Testis (tissue), 3 donors: ENCODE data around the gene LRFN2. TPM values are rescaled to one million over a fixed set of nuclear protein-coding genes. Genes with fewer than 3 reads are reported as not detected.

Experiments
- DNase-seq: peaks from one replicate; pipeline ENCODE4 v3.0.0-alpha.2; 2019
- H3K27ac ChIP-seq, 2 donors: fragments of 200-600 bp; sonication (generic); one replicate each; pipeline ENCODE4 v1.5.1; 2019
- H3K27me3 ChIP-seq: fragments of 200-600 bp; sonication (generic); one replicate; pipeline ENCODE4 v1.5.1; 2019
- H3K36me3 ChIP-seq: fragments of 200-600 bp; sonication (generic); one replicate; pipeline ENCODE4 v1.5.1; 2017; ENCODE audit warnings: low read depth; ENCODE audit errors: missing control alignments
- H3K4me1 ChIP-seq: fragments of 200-600 bp; sonication (generic); one replicate; pipeline ENCODE4 v1.5.1; 2019
- H3K4me3 ChIP-seq, 2 donors: fragments of 200-600 bp; sonication (generic); one replicate each; pipeline ENCODE4 v1.5.1; 2017 to 2019
- H3K9me3 ChIP-seq: fragments of 200-600 bp; sonication (generic); one replicate; pipeline ENCODE4 v1.5.1; 2017
- CTCF ChIP-seq, 3 experiments: fragments of 450-650 bp in 2 of 3; fragments of 200-600 bp in 1 of 3; sonication (generic) in 1 of 3; IDR thresholded peaks; one replicate each; pipeline ENCODE4 v1.5.1; 2016 to 2019; ENCODE audit warnings: antibody characterized with exemption in 3 of 3, mild to moderate bottlenecking in 2 of 3, moderate library complexity in 1 of 3
- POLR2A ChIP-seq: fragments of 450-650 bp; IDR thresholded peaks from one replicate; pipeline ENCODE4 v1.6.1; 2017; ENCODE audit warnings: antibody characterized with exemption, mild to moderate bottlenecking, moderate library complexity
- WGBS, 2 donors: methylation state at CpG; one replicate each; pipeline ENCODE4 v1.1.5; 2018; 5-methylcytosine and 5-hydroxymethylcytosine counted together
- intact Hi-C: fragments of 100-400 bp; cut with DNase I; formaldehyde crosslinking; loops from one replicate; pipeline ENCODE4 v1.15.1; 2023; ENCODE audit warnings: low total_unique reads
- polyA plus RNA-seq: library from polyadenylated mRNA; stranded (reverse); fragments of 350-450 nt; fragmentation: Illumina TruSeq; extraction: RNeasy Lipid Tissue Mini Kit (QIAGEN cat#74804); gene quantifications from one replicate; pipeline ENCODE4 v1.2.3, GENCODE V29; 2014; ENCODE audit warnings: low read depth, low replicate concordance; ENCODE audit not compliant: insufficient read depth
- total RNA-seq, 2 donors: library from RNA; depleted of rRNA; stranded (reverse); fragments of >200 nt; gene quantifications; one replicate each; pipeline ENCODE4 v1.2.3, GENCODE V29; 2016

LRFN2 gene
- total and polyA plus RNA-seq, 3 donors from 2014 or later: 1.1 to 3.3 (median 1.6) TPM

DNA sequence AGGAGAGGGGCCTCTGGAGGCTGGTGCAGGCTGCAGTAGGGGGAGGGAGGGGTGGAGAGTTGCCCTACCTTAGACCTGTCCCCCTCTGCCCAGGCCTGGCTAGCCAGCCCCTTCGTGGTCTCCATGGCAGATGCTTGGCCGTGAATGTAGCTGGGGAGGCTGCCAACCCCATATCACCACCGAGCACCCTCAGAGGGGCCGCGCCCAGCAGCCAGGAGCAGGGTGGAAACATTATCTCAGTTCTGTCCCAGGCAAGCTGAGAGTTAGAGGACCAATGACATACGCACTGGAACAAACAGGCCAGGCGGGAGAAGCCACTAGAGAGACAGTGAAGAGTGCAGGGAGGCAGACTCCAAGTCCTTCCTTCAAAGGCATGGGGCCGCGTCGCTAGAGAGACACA, 66.5 kb downstream of the LRFN2 start:
- TF ChIP-seq CTCF (IDR thresholded peaks at IDR 0.05): no peak
- TF ChIP-seq POLR2A: no peak
- no peaks in the 10 kb centered on the region for H3K36me3 ChIP-seq
- no peaks in the 10 kb centered on the region for H3K9me3 ChIP-seq
- 71 to 75% methylated on average over 10 of the region's 10 CpGs for WGBS, 2 donors
- H3K4me3 ChIP-seq: no peak overlapping the region
- intact Hi-C loops: no loop called here
- no peak overlapping the region for H3K27ac ChIP-seq
- H3K4me1 ChIP-seq: no peaks in the 10 kb centered on the region
- DNase-seq: no peak
- H3K27me3 ChIP-seq: no peaks in the 10 kb centered on the region

- intact Hi-C loops: no loop called here
- H3K36me3 ChIP-seq: no peaks in the 10 kb centered on the region
- TF ChIP-seq POLR2A (no peak), CTCF (IDR thresholded peaks at IDR 0.05) (no peak)
- no peak overlapping the region for H3K27ac ChIP-seq
- no peaks in the 10 kb centered on the region for H3K4me1 ChIP-seq
- H3K9me3 ChIP-seq: no peaks in the 10 kb centered on the region
- H3K27me3 ChIP-seq: no peaks in the 10 kb centered on the region
- H3K4me3 ChIP-seq: no peak overlapping the region
- DNase-seq: no peak
- WGBS, 2 donors: 81 to 88% methylated on average over 5 of the region's 5 CpGs
Observed at GRCh38 chr6:40520084-40520483, 67.1 kb downstream of the LRFN2 start.

GRCh38 chr6:40517654-40518053, 69.5 kb downstream of the LRFN2 start:
- Histone ChIP-seq H3K27me3 (no peaks in the 10 kb centered on the region), H3K4me3 (no peak overlapping the region), H3K9me3 (no peaks in the 10 kb centered on the region), H3K4me1 (no peaks in the 10 kb centered on the region), H3K36me3 (no peaks in the 10 kb centered on the region), H3K27ac (no peak overlapping the region)
- intact Hi-C loops: no loop called here
- no peak for DNase-seq
- TF ChIP-seq POLR2A (no peak), CTCF (IDR thresholded peaks at IDR 0.05) (no peak)
- 92 to 96% methylated on average over 5 of the region's 5 CpGs for WGBS, 2 donors

- intact Hi-C loops: no loop called here
- no peaks in the 10 kb centered on the region for H3K36me3 ChIP-seq
- TF ChIP-seq CTCF (IDR thresholded peaks at IDR 0.05) (no peak), POLR2A (no peak)
- H3K27ac ChIP-seq: no peak overlapping the region
- H3K4me3 ChIP-seq: no peak overlapping the region
- H3K27me3 ChIP-seq: no peaks in the 10 kb centered on the region
- H3K4me1 ChIP-seq: no peaks in the 10 kb centered on the region
- DNase-seq: no peak
- no peaks in the 10 kb centered on the region for H3K9me3 ChIP-seq
- 87 to 100% methylated on average over 1 of the region's 1 CpG for WGBS, 2 donors
Observed at GRCh38 chr6:40516429-40516828, 70.7 kb downstream of the LRFN2 start.

DNA sequence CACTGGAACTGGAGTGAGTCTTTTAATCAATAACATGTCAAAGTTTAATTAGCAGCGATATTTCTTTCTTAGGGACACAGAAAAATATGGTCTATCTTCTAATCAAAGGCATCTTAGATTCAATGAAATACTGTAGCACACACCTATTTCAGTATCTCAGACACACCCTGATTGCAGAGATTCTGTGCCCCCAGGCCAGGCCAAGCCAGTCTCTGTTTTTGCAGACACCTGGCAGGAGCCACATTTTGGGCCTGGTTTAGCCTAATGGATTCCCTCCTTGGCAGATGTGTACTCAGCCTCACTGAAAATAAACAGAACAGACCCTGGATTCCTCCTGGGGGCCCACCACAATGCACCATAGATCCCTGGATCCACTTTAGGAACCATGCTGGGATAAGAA, 74.8 kb downstream of the LRFN2 start:
- TF ChIP-seq CTCF (IDR thresholded peaks at IDR 0.05) (no peak), POLR2A (no peak)
- no peak overlapping the region for H3K27ac ChIP-seq

More for the DNA sequence above, 74.8 kb downstream of the LRFN2 start:
- no peaks in the 10 kb centered on the region for H3K9me3 ChIP-seq
- DNase-seq: no peak
- no peaks in the 10 kb centered on the region for H3K4me1 ChIP-seq
- 91 to 100% methylated on average over 1 of the region's 1 CpG for WGBS, 2 donors
- H3K36me3 ChIP-seq: no peaks in the 10 kb centered on the region
- no peaks in the 10 kb centered on the region for H3K27me3 ChIP-seq
- intact Hi-C loops: no loop called here
- no peak overlapping the region for H3K4me3 ChIP-seq
